ENCODE data around the gene EYA4.

DNA sequence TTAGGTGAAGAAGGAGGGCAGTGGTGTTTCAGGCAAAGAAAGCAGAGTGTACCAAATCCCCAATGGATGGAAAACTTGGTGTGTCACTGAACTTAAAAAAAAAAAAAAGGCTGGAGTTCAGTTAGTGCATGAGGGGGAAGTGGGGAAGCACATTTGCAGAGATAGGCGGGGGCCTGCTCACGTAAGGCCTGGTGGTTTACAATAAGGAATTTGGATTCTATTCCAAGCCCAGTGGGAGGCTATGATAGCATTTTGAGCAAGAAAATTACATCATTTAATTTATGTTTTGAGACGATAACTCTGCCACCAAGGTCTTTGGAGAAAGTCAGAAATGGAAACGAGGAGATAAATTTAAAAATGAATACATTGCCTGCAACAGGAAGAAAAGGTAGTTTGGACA, 225.5 kb downstream of the EYA4 start:
- TF ChIP-seq EZH2 (IDR thresholded peaks at IDR 0.05; ENCODE audit: insufficient read depth, low read length): no peak
- TF ChIP-seq, protein P1, sequence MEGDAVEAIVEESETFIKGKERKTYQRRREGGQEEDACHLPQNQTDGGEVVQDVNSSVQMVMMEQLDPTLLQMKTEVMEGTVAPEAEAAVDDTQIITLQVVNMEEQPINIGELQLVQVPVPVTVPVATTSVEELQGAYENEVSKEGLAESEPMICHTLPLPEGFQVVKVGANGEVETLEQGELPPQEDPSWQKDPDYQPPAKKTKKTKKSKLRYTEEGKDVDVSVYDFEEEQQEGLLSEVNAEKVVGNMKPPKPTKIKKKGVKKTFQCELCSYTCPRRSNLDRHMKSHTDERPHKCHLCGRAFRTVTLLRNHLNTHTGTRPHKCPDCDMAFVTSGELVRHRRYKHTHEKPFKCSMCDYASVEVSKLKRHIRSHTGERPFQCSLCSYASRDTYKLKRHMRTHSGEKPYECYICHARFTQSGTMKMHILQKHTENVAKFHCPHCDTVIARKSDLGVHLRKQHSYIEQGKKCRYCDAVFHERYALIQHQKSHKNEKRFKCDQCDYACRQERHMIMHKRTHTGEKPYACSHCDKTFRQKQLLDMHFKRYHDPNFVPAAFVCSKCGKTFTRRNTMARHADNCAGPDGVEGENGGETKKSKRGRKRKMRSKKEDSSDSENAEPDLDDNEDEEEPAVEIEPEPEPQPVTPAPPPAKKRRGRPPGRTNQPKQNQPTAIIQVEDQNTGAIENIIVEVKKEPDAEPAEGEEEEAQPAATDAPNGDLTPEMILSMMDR (IDR thresholded peaks at IDR 0.05; ENCODE audit: insufficient read depth, low read depth, low read length): no peak
